Activated CD4-positive, alpha-beta T cell treated with anti-CD3 and anti-CD28 coated beads for 1 hour (primary cell): ENCODE results near the gene FOXD1.
A peak's percentile ranks its signal among the peaks of the same experiment; 100 is the strongest.
"Not testable (repeated sequence)": the region's sequence is repeated elsewhere in the genome, so short reads cannot be mapped to it uniquely, and the experiment has no call there.

ENCODE experiments used
- DNase-seq: peaks from one replicate; pipeline ENCODE4 v3.0.0-alpha.2; 2020

The FOXD1 gene

GRCh38 chr5:73460133-73460532, 11.6 kb upstream of the FOXD1 start:
- DNase-seq: no peak

- no peak for DNase-seq
Observed at GRCh38 chr5:73459366-73459765, 10.8 kb upstream of the FOXD1 start.

GRCh38 chr5:73456462-73456861, 7.9 kb upstream of the FOXD1 start:
- not testable (repeated sequence) for DNase-seq

- DNase-seq: no peak
Observed at GRCh38 chr5:73454379-73455036, 5.9 kb upstream of the FOXD1 start.

GRCh38 chr5:73452215-73452614, 3.6 kb upstream of the FOXD1 start:
- DNase-seq: no peak

- DNase-seq: peak; percentile 40
Observed at GRCh38 chr5:73451224-73452130, 2.9 kb upstream of the FOXD1 start.

GRCh38 chr5:73450672-73451223, 2.2 kb upstream of the FOXD1 start:
- no peak for DNase-seq

- DNase-seq: no peak
Observed at GRCh38 chr5:73450137-73450536, 1.6 kb upstream of the FOXD1 start.

- no peak for DNase-seq
Observed at GRCh38 chr5:73447530-73448462, 781 bp downstream of the FOXD1 start.

GRCh38 chr5:73446631-73447529, 1.7 kb downstream of the FOXD1 start:
- DNase-seq: no peak

GRCh38 chr5:73445665-73446630, 2.6 kb downstream of the FOXD1 start:
- DNase-seq: no peak

- DNase-seq: no peak
Observed at GRCh38 chr5:73444499-73445438, 3.8 kb downstream of the FOXD1 start.

GRCh38 chr5:73443829-73444498, 4.6 kb downstream of the FOXD1 start:
- no peak for DNase-seq

- DNase-seq: no peak
Observed at GRCh38 chr5:73442996-73443627, 5.5 kb downstream of the FOXD1 start.

GRCh38 chr5:73442231-73442811, 6.3 kb downstream of the FOXD1 start:
- no peak for DNase-seq

- no peak for DNase-seq
Observed at GRCh38 chr5:73441378-73441777, 7.2 kb downstream of the FOXD1 start.

- no peak for DNase-seq
Observed at GRCh38 chr5:73440262-73440661, 8.3 kb downstream of the FOXD1 start.
